ACHN (cell line): ENCODE data around the gene PSMD1.

Experiments used
- DNase-seq: peaks from one replicate; pipeline ENCODE4 v3.0.0-alpha.2; 2015
- in situ Hi-C: cut with HindIII; loops from 2 replicates; pipeline ENCODE4 v1.10.0; 2017; ENCODE audit warnings: low sequenced_read_pairs, low pct_ligation_motif_present, low pct_unique_long_range_greater_than_20kb

Gene PSMD1

DNA sequence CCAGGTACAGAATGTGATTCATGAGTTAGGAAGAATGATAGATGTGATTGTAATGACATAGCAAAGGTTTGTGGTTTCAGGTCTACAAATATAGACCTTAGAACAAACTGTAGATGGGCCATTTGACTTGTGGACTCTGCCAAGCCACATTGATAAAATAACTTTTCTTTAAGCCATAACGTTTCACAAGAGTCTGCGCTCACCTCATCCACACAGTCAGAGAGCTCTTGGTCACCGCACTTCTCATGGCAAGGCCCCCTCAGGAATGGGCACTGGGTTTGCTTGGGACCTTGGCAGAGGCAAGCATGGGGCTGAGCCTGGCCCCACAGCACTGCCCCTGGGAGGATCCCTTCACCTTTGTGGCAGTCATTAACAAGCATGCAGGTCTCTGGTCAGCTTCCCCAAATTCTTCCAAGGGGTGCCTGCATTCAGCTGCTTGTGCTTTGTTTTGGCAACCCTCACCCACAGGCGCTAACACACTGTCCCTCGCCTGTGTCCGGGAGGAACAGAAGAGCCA lies 155.7 kb downstream of the PSMD1 start:
- in situ Hi-C loops = loop anchor here (25.0 kb wide), 1 partner anchor 200 kb away; no protein-coding TSS in a partner anchor
- DNase-seq = no peak

DNA sequence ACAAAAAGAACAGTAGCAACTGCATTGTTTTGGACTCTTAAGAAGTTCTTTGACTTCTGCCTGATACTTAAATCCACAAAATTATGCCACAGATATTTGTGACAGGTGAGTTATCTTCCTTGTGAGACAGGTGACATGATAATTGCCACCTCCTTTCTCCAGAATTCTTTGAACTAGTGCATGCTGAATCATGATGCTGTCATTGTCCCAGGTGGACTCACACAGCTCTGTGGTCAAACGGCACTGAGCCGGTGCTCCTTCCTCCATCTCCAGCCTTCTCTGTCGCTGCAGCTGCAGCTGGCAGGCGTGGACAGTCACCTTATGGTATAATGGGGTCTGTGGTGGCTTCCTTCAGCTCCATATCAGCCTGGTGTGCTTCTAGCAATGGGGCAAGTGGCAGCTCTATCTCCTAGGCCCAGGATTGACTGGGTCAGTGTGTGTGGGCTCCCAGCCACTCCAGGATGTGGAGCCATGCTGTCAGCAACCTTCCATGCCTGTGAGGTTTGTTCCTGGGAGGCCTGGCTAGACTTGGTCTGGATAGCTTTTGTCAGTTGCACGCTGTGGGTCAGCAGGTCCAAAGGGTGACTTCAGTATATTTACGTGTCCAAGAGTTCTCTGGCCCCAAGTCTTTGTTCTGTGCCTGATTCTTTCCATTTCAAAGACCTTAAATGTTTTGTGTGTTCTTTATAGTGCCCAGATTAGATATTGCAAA lies 157.4 kb downstream of the PSMD1 start:
- no peak for DNase-seq
- in situ Hi-C loops = loop anchor here (25.0 kb wide), 1 partner anchor 198 kb away; no protein-coding TSS in a partner anchor

DNA sequence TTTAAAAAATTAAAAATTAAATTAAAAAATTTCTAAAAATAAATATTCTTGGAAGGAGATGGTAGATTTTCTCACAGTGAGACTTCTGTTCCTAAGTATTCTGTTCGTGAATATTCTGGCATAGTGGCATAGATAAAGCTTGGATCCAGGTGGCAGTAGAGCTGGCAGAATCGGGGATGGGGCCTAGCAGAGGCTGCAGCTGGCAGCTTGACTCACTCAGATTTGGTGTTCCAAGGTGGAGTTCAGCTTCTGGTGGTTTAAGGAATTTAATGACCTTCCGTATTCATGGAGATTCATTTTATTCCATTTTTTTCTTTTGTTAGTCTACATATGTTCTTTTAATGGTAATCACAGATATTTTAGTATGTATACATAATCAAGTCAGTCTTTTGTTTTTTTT lies 161.7 kb downstream of the PSMD1 start:
- DNase-seq = no peak
- in situ Hi-C loops = loop anchor here (25.0 kb wide), 1 partner anchor 194 kb away; no protein-coding TSS in a partner anchor

DNA sequence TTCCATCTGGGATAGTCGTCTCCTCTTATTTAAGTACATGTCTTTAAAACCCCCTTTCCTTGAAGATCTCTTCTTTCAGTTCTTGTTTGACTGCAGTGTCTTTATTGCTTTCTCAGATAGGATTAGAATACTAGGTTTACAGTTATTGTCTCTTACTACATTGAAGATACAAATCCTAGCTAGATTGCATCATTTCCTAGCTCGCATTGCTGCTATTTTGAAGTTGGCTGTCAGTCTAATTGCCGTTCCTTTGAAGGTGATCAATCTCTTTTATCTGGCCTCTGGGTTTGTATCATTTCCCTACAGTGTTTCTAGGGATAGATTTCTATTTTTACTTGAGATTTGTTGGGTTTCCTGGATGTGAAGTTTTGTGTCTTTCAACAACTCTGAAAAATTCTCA lies 162.6 kb downstream of the PSMD1 start:
- DNase-seq = no peak
- in situ Hi-C loops = loop anchor here (25.0 kb wide), 1 partner anchor 193 kb away; no protein-coding TSS in a partner anchor

DNA sequence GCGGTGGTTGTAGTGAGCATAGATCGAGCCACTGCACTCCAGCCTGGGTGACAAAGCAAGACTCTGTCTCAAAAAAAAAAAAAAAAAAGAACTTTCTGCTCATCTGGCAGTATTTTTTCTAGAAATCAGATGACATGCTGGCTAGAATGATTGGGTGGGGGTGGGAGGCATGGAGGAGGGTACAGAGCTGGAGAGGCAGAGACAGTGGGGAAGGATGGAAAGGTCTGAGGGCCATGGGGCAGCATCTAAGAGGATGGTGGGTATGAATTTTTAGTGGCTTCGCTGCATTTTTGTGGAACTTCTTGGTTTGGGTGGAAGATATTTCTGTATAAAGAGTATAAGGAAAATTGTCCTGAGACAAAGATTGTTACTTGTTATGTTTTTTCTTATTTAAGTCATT lies 165.1 kb downstream of the PSMD1 start:
- no peak for DNase-seq
- in situ Hi-C loops = loop anchor here (25.0 kb wide), 1 partner anchor 191 kb away; no protein-coding TSS in a partner anchor
